ENCODE data around the gene CDH18.

CDH18 gene

DNA sequence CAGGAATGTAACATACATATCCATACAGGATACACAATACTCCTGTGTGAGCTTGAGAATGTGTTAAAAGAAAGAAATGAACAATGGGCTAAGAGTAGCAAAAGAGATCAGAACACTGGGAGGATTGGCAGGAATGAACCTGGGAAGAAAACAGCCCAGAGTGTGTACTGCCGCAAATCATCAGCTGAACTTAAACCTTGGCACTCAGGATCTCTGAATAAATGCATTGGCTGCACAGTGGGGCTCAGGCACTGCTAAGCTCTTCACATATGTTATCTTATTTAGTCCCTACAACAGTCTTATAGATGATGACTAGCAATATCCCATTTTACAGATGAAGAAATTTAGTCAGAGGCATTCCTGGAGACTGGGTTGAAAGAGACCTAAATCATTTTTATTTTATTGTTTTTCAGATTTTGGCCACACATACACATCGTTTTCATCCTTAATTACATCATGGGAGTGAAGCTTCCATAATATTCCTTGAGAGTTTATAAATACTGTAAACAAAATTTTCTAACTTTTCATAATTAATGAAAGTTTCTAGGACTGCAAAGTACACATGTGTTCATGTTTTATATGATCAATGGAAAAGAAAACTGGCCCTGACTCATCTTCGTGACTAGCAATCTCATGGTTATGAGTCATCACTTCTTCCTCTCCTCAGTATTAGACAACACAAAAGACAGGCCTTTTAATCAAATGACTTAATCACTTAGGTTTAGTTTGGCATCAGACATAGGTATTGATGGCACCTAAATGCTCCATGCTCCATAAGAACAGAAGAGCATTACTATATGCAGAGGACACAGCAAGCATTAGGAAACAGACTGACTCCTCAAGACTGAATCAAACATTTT is 59.2 kb downstream of the CDH18 start:
- no peak for DNase-seq

GRCh38 chr5:19927919-19928318 is 60.1 kb downstream of the CDH18 start:
- no peak for DNase-seq

DNA sequence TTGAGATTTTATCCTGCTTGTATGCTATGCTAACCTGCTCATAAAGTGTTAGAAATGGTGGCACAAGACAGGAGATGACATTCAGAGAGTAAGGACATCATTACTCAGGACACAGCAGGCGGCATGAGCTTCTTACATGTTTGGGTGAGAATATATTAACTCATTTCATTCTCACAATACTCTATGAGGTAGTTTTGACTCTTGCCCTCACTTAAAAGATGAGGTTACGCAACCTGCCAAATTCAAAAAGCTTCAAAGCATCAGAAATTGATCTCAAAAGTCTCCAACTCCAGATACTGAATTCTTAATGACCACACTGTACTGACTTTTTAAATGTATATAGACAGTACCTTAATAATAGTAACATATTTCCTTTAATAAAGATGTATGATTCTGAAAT is 60.8 kb downstream of the CDH18 start:
- no peak for DNase-seq

- DNase-seq = no peak
Measured at GRCh38 chr5:19923742-19924141, 64.3 kb downstream of the CDH18 start.

GRCh38 chr5:19920761-19921160 is 67.2 kb downstream of the CDH18 start:
- DNase-seq = no peak

- no peak for DNase-seq
Measured at GRCh38 chr5:19918780-19919179, 69.2 kb downstream of the CDH18 start.

DNA sequence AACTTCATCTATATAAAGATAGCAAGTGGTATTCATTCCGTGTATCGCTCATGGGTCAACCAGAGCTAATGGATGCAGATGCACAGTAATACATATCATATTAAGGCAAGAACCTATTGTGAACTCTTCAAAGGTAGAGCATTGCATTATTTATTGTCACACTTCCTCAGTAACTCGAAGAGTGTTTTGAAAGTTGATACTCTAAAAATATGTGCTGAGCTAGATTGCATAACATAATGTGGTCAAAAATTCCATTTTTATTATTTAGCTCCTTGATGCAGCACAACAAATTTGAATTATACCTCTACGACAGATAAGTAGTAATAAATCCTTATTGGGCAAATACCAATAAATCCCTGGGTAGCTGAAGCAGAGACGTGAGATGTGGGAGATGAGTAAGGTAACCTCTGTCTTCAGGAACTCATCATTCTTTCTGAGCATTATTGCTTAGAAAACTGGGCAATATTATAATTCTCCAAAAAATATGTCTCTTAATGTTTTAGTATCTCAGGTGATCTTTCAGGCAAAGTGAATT is 70.3 kb downstream of the CDH18 start:
- no peak for DNase-seq

GRCh38 chr5:19910136-19910535 is 77.9 kb downstream of the CDH18 start:
- DNase-seq = no peak

DNA sequence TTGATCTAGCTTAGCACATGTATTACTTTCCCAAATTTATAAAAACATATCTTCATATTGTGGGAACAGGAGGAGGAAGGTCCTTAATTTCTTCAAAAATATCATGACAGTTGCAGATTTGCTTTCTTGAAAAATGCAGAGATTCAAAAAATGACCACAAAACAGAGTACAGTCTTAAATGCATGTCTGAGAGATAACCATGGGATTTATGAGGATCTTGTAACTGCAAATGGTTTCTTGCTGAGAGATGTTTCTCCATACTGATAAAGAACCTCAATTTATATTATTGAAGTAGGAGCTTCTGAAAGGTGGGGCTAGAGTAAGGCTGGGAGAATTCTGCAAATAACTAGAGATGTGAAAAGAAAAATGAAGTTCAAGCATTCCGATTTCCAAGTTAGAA is 83.2 kb downstream of the CDH18 start:
- DNase-seq = no peak

- no peak for DNase-seq
Measured at GRCh38 chr5:19903611-19904010, 84.4 kb downstream of the CDH18 start.

DNA sequence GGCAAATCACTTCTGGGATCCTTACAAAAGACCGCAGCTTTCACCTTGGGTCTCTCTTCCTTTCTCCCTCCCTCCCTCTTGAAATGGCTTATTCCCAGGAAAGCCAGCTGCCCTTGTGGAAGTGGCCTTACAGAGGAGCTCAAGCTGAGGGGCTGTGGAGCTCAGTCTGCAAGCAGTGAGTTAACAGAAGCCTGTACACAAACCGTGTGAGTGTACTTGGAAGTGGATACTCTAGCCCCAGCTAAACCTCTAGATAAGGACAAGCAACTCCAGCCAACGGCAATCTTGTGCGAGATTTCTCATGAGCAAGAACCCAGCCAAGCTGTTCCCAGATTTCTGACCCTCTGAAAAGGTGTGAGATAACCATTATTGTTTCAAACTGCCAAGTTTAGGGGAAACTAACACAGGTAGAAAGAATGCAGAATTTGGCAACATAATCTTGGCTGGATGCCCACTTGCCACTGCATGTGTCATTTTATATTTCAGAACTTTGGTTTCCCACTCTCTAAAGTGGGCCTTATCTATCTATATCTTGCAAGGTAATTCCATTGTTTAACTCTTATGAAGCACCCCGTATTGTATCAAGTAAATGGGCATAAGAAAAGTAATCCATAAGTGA is 85.6 kb downstream of the CDH18 start:
- no peak for DNase-seq

- DNase-seq = no peak
Measured at GRCh38 chr5:19900269-19900668, 87.7 kb downstream of the CDH18 start.

DNA sequence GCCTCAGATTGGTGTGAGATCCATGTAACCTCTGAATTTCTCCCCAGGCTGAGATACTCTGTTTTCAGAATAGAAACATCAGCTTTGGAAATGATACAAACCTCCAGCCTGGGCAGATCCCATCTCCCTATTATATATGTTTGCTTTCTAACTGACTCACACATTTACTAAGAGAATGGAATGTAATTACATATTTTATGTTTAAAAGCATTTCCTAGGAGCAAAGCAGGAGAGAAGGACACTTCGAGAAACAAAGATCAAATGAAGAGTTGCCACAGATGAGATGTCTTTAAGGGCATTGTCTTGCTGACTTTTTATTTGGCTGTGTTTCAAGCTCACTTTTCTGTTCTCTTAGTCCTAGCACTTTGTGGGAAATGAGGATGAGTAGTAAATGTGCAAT is 96.3 kb downstream of the CDH18 start:
- no peak for DNase-seq

DNA sequence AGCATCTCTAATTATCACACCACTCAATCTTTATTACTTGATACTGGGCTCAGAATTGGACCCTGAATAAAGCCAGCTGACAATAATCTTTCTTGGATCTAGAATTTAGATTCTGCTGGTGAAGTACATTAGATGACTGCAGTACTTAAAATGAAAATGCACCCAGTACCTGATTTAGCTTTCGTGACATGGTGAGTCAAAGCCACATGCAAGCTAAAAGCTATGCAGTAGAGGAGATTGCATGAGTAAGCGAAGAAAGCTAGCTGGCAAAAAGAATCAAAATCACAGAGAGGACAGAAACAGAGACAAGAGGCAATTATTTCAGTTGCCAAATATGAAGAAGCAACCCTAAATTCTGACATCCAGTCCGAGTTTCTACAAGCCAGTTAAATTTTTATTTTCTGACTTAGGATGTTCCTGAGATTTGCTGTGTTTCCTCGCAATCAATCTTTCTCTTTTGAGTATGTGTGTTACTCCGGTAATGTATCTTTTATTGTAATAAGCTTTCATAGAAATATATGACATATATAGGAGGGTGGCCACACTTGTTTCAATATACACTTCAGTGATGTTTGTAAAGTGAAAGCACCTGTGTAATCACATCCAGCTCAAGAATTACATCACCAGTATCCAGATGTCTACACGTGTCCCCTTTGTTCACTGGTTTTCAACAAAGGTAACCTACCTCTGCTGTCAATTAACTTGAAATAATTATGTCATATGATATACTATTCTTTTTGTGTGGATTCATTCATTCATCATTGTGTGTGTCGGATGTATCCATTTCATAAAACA is 101.7 kb downstream of the CDH18 start:
- DNase-seq = no peak

GRCh38 chr5:19885040-19885824 is 102.8 kb downstream of the CDH18 start:
- no peak for DNase-seq

GRCh38 chr5:19880859-19881436 is 107.1 kb downstream of the CDH18 start:
- no peak for DNase-seq

- no peak for DNase-seq
Measured at GRCh38 chr5:19880458-19880857, 107.5 kb downstream of the CDH18 start.

DNA sequence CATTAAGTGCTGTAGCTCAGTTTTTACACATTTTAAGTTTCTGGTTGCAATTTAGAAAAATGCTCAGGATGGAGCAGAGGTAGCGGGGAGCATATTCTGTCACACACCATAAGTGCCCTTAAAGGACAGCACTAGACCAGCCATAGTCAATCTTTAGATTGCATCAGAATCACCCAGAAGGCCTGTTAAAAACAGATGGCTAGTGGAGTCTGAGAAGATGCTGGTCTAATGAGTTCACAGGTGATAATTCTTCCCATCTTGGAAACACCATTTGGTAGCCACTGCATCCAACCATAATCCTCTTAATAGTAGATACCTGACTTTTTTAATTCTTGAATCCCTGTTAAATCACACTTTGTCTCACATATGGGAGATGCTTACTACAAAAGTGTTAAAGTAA is 113.2 kb downstream of the CDH18 start:
- no peak for DNase-seq

DNA sequence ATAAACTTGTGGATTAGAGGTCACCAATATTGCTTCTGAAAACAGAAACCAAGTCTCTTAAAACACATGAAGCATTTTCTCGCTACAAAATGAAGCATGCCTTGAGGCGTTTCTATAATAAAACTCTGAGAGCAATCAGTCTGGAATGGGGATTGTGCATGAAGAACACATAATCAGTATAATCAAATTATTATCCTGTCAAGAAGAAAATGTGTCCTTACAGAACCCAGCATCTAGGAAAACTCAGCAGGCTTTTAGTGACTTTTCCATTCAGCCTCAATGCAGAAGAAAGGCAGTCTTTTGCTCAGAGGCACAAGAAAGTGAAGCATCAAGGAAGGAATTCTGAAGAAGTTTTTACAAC is 121.9 kb downstream of the CDH18 start:
- DNase-seq = no peak

DNA sequence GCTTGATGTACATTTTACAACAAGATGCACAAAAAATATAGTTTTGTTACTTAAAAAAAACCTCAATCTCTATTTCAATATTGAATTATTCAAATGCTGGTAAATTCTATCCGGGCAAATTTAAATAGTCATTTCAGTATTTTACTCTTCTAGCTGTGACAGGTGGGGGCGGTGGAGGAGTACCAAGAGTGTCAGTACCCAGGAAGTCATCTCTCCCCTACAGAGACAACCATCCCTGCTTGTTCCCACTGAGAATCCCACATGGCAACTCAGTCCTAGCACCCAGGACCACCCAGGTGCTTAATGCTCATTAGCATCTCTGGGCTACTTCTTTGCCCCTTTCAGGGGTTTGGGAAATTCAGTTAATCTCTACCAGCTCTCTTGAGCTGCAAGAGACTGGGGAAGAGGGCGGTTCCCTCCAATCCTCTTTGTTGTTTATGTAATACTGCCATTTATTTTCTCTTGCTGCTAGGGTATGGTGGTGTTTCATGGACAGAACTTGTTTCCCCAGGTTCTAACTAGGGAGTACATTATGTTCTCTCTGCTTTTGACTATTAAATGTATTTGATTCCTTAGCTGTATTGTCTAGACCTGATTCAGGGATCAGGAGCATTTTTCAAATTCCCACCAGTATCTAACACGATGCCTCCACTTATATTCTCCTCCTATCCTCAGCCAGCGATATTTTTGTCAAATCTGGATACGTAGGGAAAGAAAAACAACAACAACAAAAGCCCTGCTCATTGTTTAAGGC is 122.5 kb downstream of the CDH18 start:
- DNase-seq = no peak

DNA sequence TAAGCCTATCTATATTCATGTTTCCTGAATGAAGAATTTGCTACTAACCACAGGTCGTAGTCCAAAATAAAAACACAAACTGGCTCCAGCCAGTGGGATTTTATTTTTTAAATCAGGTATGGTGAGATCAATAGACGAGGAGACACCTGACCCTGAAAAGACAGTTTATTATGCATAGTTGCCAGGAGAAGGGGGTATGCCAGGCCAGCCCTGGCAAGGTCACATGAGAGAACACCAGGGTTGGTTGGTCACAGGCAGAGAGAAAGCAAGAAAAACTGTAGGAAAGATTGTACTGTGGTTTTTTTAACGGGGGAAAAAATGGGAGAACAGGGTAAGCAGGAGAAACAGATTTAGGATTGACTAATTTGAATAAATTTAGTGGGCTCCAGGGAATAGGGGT is 125.3 kb downstream of the CDH18 start:
- no peak for DNase-seq

GRCh38 chr5:19859020-19859419 is 129.0 kb downstream of the CDH18 start:
- DNase-seq = no peak
